ENCODE results near the gene FRRS1. TPM values are rescaled to one million over a fixed set of nuclear protein-coding genes. Genes with fewer than 3 reads are reported as not detected.
"Not testable (repeated sequence)": the region's sequence is repeated elsewhere in the genome, so short reads cannot be mapped to it uniquely, and the experiment has no call there.

The FRRS1 gene
- total RNA-seq, 1 donor from 2014 or later: 2.7 TPM

DNA sequence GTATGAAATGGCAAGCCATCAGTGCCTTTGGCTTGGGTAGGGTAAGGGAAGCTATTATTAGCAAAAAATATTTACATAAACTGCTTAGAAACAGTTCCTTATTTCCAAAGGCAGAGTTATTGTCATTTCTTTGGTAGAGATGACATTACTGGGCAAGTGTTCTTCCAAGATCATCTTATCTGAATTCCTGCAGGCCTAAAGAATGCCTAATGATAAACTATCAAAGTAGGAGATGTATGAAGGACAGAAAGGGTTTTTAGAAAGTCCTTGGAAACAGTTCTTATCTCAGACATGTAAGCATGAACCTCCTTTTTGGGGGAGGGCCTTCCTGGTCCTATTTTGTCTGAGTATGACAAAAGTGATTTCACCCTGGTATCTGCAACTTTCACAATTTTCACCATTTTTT lies 5.1 kb upstream of the FRRS1 start:
- DNase-seq: no peak
- no peak for ATAC-seq (ENCODE audit: poor library complexity)
- intact Hi-C loops (cut with DNase I): no loop called here

DNA sequence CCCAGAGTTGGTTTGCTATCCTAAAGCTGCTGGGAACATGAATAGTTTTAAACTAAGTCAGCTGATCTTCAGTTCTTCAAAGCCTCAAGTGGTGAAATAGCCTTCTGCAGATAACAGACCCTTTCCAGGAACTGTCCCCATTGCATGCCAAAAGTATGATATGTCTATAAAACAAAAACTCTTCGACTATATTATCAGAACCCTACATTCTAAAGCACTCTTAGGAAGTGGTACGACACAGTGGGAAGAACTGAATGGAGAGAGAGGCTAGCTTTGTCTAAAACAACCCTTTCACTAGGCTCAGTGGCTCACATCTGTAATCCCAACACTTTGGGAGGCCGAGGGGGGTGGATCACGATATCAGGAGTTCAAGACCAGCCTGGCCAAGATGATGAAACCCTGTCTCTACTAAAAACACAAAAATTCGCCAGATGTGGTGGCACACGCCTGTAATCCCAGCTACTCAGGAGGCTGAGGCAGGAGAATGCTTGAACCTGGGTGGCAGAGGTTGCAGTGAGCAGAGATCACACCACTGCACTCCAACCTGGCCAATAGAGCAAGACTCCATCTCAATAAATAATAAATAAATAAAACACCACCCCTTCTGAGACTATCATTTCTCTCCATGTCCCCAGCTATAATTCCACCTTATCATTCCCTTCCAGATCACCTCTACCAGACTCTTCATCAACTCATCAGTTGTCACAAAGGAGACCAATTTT lies 2.2 kb upstream of the FRRS1 start:
- no peak for DNase-seq
- ATAC-seq (ENCODE audit: poor library complexity): no peak
- intact Hi-C loops (cut with DNase I): no loop called here

DNA sequence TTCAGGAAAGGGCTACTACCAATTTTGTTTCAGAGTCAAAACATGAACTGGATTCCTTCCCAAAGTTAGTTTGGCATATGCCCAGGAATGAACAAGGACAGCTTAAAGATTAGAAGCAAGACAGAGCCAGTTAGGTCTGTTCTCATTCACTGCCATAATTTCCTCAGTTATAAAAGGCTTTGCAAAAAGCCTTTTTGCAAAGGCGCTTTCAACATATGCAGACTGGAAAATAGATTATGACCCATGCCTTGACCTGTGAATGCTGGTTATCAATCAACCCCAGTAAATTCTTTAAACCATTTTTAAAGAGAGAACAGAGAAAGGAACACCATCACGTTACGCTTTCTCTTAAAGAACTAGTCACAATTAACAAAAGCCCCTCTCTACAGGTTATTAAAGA lies 1.7 kb upstream of the FRRS1 start:
- no peak for DNase-seq
- no peak for ATAC-seq (ENCODE audit: poor library complexity)
- intact Hi-C loops (cut with DNase I): no loop called here

DNA sequence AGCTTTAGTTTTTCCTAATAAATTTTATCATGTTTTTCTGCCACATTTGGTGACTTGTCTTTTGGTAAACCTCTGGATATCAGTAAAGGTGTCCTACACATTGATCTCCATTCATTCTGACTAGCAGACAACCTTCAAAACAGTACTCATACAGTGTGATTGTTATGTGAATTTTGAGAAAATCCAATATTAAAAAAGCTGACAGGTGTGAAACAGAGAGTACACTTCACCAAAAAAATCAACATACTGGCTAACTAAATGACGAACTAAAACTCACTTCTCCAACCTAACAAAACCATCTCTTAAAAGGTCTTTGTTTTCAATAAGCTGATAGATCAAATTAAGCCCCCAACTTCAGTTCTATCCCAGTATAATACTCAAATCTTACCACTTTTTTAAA lies 1.5 kb downstream of the FRRS1 start:
- no peak for ATAC-seq (ENCODE audit: poor library complexity)
- DNase-seq: no peak
- intact Hi-C loops (cut with DNase I): no loop called here

DNA sequence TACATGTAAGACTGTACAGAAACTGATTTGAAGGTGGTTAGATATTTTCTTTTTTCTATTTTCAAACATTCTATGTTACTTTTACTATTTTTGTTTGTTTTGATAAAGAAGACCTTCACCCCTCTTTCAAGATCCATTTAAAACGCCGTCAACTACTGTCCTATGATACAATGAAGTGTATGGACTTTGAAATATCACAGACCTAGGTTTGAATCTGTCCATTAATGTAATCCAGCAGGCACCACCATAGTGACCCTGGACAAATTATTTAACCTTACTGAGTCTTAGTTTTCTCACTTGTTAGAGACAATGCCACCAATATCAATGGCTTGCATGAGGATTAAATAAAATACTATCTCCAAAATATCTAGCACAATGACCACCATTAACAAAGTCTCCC lies 2.0 kb downstream of the FRRS1 start:
- intact Hi-C loops (cut with DNase I): no loop called here
- no peak for DNase-seq
- ATAC-seq (ENCODE audit: poor library complexity): no peak

DNA sequence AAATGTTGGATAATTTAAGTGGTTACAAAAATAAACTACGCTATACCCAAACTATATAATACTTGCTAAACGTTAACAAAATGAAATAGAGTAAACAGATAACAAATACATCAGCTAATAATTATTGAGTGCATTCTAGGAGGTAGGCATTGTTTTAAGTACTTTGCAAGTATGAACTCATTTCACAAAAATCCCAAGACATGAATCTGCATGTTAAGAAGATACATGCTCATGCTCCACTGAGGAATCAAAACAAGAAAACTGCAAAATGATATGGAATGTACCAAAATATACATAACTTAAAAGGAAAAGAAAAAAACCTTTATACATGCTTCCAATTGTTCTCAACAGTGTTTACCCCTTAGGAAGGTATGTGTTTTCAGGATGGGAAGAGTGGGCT lies 2.5 kb downstream of the FRRS1 start:
- intact Hi-C loops (cut with DNase I): no loop called here
- no peak for DNase-seq

DNA sequence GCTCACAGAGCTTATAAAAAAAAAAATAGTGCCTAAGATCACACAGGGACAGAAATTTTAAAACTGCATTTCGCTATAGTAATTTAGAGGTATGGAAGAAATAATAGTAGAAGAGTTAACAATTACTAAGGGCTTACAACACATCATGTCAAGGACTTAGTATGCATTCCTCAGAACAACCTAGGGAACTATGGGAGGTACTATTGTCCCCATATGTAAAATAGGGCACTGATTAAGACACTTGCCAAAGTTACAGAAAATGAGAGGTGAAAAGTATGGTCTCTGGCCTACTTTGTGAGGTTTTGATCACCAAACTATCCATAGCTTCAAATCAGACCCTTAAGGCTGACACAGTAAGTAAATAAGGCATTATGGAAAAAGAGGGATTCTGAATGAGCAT lies 4.7 kb downstream of the FRRS1 start:
- ATAC-seq (ENCODE audit: poor library complexity): no peak
- no peak for DNase-seq
- intact Hi-C loops (cut with DNase I): no loop called here

More for the DNA sequence above, 2.5 kb downstream of the FRRS1 start:
- ATAC-seq (ENCODE audit: poor library complexity): no peak

DNA sequence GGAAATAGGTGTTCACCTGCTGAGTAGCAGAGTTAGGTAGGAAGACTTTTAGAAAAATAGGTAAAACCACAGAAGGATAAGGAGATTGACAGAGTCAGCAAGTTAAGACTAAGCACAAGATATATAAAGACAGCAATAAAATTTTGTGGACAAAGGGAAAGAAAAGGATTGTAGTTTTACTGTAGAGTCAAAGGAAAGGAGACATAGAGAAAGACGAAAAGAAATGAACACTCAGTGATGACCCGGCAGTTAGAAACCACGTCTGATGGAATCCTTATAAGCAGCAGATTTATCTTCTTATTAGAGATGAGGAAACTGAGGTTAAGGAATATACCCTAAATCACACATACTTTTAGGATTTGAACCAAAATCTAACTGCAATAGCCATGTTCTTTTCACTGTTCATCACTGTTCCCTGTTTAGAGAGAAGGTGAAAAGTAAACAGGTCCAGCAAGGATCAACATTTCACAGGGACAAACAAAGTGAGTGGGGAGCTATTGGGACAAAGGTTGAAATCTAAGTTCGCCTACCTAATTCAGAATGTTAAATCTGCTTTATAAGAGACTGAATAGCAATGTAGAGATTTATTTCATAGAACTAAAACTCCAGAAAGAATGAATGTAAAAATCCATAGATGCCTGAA lies 6.8 kb downstream of the FRRS1 start:
- ATAC-seq (ENCODE audit: poor library complexity) (peak; percentile 12), DNase-seq (no peak)
- intact Hi-C loops (cut with DNase I): no loop called here

DNA sequence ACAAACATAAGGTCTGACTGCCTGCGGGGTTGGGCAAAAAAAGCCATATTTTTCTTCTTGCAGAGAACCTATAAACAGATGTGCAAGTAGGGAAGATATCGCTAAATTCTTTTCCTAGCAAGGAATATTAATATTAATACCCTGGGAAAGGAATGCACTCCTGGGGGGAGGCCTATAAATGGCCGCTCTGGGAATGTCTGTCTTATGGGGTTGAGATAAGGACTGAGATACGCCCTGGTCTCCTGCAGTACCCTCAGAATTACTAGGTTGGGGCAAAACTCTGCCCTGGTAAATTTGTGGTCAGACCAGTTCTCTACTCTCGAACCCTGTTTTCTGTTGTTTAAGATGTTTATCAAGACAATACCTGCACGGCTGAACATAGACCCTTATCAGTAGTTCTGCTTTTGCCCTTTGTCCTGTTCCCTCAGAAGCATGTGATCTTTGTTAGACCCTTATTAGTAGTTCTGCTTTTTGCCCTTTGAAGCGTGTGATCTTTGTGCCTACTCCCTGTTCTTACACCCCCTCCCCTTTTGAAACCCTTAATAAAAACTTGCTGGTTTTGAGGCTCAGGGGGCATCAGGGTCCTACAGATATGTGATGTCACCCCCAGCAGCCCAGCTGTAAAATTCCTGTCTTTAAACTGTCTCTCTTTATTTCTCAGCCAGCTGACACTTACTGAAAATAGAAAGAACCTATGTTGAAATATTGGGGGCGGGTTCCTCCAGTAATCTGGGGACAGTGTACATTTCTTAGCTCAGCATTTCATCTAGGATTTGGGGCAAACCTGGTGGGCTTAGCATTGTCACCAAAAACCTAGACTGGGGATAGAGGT lies 7.5 kb downstream of the FRRS1 start:
- intact Hi-C loops (cut with DNase I); DNase-seq: not testable (repeated sequence)
- ATAC-seq (ENCODE audit: poor library complexity): peak; percentile 38

DNA sequence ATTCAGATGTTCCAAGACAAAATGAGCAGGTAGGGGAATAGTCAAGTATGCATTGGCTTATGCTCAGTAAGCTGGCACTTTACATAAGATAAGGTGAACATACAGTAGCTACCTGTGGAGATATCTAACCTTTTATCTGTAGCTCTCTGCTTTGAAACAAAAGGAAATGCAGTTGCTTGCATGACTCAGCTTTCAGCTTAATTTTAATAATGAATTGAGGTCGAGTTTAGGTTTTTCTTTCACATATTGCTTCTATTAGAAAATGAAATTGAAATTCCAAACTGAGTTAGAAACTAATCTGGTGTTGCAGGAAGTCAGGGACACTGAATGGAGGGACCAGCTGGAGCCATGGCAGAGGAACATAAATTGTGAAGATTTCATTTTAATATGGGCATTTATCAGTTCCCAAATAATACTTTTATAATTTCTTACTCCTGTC lies 8.3 kb downstream of the FRRS1 start:
- no peak for DNase-seq
- ATAC-seq (ENCODE audit: poor library complexity): no peak
- intact Hi-C loops (cut with DNase I): no loop called here

DNA sequence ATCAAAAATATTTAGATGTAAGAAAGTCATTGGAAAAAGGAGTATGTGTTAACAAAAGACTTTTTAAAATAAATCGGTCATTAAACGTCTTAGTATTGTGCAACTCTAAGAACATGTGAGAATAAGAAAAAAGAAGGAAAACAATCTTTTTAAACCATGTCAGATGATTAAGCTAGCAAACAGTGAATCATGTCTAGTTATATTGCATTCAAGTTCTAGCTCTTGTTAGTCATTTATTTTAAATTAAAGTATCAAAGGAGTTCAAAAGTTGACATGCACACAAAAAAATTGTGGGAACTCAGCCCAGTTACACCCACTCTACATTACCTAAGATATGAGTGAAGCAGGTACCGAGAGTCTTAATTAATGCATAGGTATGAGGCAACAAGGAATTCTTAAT lies 9.8 kb downstream of the FRRS1 start:
- no peak for ATAC-seq (ENCODE audit: poor library complexity)
- intact Hi-C loops (cut with DNase I): no loop called here
- DNase-seq: no peak

DNA sequence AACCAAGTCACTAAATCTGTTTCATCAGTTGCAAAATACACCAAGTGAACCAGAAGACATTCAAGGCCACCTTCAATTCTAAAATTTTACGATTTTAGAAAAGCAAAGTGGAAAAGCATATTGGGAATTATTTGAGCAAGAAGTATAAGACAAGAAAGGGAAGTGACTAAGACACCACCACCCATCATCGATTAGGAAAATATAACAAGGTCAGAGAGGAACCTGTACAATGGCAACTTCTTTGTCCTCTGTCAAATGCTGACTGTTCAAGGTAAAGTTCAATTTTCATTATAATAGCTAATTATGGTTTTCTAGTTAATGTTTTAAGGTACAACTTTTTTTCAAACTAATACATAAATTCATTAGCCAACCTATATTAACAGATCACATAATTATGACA lies 10.8 kb downstream of the FRRS1 start:
- no peak for DNase-seq
- no peak for ATAC-seq (ENCODE audit: poor library complexity)
- intact Hi-C loops (cut with DNase I): no loop called here

DNA sequence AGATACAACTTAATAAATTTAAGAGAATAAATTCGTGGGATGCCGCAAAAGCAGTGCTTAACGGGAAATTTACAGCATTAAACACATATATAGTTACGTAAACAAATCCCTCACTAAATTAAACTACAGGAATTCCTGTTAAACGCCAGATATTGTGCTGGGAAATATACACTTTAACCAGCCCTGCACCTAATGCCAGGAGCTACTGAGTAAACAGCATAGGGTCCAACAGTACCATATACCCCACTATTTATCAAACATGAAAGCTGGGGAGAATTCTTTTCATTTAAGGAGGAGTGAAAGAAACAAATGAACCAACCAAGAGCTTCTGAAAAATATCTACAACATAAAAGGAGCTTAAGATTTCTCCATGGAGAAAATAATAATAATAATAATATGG lies 11.7 kb downstream of the FRRS1 start:
- DNase-seq (no peak), ATAC-seq (ENCODE audit: poor library complexity) (no peak)
- intact Hi-C loops (cut with DNase I): no loop called here

DNA sequence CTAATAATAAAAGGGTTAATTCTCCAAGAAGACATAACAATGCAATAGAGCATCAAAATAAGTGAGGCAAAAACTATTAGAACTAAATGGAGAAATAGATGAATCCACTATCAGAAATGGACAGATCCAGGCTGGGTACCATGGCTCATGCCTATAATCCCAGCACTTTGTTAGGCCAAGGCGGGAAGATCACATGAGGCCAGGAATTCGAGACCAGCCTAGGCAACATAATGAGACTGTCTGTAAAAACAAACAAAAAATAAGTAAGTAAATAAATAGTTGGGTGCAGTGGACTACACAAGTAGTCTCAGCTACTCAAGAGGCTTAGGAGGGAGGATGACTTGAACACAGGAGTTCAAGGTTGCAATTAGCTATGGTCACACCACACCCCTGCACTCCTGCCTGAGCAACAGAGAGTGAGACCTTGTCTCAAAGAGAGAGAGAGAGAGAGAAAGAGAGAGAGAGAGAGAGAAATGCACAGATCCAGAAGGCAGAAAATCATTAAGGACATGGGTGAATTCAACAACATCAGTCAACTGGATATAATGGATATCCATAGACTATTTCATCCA lies 12.3 kb downstream of the FRRS1 start:
- intact Hi-C loops (cut with DNase I): no loop called here
- DNase-seq (no peak), ATAC-seq (ENCODE audit: poor library complexity) (no peak)

DNA sequence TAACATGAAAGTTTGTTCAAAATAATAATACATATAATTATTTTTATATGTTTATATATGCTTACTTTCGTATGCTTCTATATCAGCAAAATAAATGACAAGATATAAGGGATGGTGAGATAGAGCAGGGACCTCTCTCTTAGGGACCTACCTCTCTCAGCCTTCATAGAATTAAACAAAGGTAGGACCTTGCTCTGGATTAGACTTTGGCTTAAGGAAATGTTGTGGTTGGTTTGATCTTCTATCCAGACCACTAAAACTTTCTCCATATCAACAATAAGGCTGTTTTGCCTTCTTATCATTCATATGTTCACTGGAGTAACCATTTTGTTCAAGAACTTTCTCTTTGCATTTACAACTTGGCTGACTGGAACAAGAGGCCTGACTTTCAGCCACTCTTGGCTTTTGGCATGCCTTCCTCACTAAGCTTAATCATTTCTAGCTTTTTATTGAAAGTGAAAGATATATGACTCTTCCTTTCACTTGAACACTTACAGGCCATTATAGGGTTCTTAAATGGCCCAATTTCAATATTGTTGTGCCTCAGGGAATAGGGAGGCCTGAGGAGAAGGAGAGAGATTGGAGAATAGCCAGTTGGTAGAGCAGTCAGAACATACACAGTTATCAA lies 14.4 kb downstream of the FRRS1 start:
- ATAC-seq (ENCODE audit: poor library complexity) (no peak), DNase-seq (no peak)
- intact Hi-C loops (cut with DNase I): no loop called here

DNA sequence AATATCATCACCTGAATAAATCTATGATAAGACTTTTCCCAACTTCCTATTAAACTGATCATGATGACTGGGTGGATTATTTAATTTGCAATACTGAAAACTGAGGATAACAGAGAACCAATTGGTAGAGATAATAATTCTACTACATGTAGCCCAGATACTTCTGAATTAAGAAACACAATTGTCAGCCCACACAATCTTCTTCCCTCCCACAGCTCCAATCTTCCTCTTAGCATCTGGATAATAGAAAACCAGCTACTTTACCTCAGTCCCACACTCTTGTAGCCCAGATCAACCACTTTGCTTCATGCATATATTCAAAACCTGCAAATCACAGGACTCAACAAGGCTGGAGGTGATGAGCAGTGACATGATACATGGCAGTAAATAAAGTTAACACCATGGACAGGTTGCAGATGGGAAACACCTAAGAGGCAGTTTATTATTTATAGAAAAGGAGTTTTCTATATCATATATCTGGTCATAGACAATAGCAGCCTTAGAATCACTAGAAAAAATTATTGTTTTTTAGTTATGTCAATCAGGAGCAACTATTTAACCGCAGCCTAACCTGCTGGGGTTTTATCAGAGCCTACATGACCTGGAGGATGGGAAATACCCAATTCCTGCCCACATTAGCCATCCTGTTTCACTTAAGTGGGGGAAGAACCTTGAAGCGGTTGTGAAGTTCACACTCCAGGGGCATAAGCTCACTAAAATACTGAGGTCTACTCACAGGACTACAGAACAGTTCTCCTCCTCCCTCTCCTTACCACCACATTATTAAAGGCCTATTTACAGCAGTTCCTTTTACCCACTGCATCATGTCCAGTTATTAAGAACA lies 16.7 kb downstream of the FRRS1 start:
- ATAC-seq (ENCODE audit: poor library complexity) (no peak), DNase-seq (no peak)
- intact Hi-C loops (cut with DNase I): no loop called here

DNA sequence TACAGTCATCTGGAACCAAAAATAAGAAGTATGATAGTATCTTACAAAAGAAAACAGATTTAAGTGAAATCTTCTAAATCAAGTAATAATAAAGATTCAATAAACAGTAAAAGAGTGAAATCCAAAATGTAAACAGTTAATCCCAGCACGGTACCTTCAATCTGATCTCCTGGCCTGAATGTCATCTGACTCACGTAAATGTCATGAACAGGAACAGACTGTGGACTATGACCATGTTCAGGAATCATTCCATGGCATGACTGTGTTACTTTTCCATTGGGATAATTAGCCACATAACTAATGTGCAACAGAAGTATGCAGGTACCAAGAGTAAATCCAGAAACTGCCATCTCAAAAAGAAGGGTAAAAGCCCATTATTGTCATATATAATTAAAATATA lies 18.0 kb downstream of the FRRS1 start:
- no peak for DNase-seq
- intact Hi-C loops (cut with DNase I): no loop called here
- no peak for ATAC-seq (ENCODE audit: poor library complexity)

DNA sequence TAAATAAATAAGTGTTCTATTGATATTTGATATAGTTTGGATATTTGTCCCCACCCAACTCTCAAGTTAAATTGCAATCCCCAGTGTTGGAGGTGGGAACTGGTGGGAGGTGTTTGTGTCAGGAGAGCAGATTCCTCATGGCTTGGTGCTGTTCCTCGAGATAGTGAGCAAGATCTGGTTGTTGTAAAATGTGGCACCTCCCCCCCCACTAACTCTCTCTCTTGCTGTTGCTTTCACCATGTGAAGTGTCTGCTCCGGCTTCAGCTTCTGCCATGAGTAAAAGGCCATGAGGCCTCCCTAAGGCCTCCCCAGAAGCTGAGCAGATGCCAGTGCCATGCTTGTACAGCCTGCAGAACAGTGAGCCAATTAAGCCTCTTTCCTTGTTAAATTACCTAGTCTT lies 20.8 kb downstream of the FRRS1 start:
- no peak for DNase-seq
- intact Hi-C loops (cut with DNase I): no loop called here
- no peak for ATAC-seq (ENCODE audit: poor library complexity)
